Measurements from ENCODE around the gene TEX52.

Gene TEX52

DNA sequence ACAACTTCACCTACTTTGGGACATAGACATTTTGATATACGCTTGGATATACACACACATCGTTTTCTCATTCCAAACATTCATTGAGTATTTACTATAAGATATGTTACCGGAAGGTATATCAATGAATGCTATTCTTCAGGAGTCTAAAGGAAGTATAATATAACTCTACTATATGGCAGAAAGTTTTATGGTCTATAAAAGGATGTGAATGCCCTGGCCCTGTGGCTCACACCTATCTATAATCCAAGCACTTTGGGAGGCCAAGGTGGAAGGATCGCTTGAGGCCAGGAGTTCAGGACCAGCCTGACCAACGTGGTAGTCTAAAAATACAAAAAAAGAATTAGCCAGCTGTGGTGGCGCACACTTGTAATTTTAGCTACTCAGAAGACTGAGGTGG is 27.6 kb downstream of the TEX52 start:
- DNase-seq (ENCODE audit: low spot score), result no peak

DNA sequence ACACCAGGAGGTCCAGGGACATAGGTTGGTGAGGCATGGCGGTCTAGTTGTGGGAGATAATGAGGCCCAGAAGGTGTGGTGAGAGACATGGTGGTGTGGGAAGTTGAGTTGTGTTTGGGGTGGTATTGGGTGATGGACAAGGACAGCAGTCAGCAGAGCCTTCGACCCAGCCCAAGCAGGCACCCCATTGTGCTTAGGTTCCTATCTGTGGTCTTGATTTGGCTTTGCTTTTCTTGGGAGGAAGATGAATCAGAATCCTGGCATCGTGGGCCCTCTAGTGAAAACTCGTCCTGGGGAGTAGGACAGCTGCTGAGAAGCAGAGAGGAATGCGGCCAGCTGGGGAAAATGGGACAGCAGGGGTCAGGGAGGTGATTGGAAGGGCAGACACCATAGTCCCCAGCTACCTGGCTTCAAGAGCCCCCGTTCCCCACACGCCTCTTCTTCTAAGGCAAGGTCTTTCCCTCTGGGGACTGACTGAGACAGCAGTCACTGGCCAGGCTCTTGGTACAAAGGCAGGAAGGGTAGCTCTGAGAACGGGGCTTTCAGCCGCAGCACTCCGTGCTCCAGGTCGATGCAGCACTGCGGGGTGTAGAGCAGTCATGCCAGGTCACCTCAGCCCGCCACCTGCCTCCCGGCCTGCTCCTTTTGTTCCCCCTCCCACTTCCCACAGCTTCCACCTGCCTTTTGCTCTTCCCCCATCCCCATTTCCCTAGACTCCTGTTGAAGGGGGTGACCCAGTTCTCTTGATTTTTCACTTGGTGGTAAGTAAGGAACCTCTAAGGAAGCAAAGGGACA is 29.9 kb downstream of the TEX52 start:
- no peak for DNase-seq (ENCODE audit: low spot score)

DNA sequence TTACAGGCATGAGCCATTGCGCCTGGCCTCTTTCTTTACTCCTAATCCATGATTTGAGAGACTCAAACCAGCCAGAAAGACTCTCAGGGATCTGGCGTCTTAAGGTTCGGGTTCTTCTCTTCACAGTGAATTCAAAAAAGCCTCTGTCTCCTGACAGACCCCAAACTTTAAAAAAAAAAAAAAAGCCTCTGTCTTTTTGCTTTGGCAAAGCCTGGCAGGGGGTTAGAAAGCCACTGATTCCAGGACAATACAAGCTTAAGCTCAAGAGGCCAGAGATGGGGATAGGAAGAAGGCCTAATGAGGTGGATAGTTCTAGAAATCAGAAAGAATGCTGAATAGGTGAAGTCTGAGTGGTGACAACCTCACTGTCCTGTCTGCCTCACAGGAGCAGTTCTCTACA is 30.8 kb downstream of the TEX52 start:
- no peak for DNase-seq (ENCODE audit: low spot score)

DNA sequence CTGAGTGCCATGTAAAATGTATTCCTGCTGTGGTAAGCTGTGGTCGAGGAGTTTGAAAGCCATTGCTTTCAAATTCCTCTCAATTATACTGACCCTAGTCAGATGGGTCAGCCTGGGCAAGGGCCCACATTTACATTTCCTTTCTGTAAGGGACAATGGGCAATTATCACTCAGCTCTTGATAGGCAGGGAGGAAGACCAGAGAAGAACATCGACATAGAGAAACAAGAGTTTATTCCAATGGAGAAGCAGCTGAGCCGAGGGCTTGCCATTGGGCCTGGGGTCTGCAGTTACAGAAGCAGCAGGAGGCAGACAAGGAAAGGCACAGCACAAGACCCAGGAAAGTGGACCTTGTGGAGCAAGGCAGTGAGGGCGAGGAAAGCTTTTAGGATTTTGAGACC is 31.7 kb downstream of the TEX52 start:
- DNase-seq (ENCODE audit: low spot score), result no peak

DNA sequence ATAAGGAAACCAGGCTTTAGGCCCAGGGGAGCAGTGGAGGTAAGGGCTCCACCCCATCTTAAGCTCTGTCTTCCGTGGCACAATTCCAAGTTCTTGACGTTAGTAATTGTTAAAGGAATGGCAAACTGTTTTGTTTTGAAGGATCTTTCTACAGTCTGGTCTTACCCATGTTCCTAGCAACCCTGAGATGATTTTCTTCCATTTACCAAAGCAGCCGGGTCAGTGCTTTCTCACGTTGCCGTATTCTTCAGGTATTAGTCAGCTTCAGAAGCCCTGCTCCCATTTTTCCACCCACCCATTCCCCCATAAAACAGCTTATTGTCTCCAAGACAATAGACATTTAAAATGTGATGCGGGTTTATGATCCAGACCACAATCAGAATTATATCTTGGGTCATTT is 32.3 kb downstream of the TEX52 start:
- no peak for DNase-seq (ENCODE audit: low spot score)

DNA sequence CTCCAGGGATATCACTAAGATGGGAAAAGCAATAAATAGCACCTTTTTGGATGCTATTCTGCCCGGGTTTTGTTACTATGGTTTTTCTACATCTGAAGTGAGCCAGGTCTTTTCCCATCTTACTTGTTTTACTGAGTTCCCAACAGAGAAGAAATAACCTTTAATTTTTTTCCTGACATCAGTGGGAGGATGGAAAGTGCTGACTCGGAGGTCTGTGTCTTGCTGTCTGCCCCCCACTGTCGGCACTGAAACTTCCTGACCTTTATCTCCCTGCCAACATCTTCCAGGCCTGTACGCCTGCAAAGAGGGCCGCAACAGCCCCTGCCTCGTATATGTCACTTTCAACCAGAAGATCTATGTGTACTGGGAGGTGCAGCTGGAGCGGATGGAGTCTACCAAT is 33.4 kb downstream of the TEX52 start:
- DNase-seq (ENCODE audit: low spot score), result no peak

DNA sequence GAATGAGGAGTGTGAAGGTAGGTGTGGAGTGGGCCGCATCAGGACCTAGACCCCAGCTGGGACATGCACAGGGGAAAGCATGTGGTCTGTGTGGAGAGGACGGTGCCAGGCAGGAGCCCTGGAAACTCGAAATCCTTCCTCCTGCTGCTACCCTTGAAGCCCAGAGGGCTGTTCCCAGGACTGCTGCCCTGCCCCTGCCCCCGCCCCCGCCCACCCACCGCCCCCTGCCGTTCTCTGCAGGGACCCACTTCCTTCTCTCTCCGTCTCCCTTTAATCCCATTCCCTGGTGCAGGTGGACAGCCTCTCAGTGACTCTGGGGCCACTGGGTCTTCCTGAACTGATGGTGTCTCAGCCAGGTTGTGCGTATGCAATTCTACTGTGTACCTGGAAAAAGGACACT is 36.4 kb downstream of the TEX52 start:
- no peak for DNase-seq (ENCODE audit: low spot score)

DNA sequence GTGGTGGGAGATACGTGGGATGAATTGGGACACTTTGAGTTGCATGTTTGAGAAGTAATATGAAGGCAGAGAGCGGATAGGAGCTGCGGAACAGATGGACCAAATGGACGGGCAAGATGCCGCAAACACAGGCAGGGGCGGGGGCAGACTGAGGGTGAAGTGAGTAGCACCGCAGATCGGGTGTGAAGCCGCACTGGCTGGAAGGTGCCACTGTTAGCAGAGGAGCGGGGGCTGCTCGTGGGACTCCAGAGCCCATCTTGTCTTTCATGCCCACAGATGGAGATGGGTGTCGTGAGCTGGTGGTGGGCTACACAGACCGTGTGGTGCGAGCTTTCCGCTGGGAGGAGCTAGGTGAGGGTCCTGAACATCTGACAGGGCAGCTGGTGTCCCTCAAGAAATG is 37.0 kb downstream of the TEX52 start:
- no peak for DNase-seq (ENCODE audit: low spot score)

DNA sequence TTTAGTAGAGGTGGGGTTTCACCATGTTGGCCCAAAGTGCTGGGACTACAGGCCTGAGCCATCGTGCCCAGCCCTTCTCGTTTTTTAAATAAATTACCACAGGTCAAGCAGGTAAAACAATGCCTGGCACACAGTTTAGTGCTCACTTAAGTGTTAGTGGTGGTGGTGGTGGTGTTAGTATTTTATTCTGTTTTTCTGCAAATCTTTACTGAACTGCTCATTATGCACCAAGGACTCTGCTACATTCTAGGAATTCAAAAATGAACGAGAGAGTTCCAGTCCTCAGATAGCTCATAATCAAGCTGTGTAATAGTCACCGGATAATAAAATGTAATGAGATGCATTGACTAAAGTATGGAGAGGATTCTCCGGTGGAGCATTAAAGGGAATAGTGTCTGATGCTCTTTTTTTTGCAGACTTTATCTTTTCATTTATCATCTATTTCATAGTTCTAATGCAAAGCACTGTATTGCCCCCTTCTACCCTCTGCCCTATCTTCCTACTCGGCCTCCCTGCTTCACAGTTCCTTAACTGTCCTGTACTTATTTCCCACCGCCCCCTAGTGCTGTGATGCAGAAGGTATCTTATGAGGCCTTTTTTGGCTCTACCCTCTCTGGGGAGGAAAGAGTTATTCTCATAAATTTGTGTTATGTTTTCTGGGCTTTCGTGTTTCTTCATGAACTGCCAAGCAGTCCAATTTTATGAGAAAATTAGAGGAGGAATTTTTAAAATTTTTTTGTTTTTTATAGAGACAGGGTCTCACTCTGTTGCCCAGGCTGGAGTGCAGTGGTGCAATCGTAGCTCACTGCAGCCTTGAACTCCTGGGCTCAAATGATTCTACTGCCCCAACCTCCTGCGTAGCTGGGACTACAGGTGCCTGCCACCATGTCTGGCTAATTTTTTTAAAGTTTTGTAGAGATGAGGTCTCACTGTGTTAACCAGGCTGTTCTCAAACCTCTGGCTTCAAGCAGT is 43.3 kb downstream of the TEX52 start:
- peak; percentile 68 for DNase-seq (ENCODE audit: low spot score)

DNA sequence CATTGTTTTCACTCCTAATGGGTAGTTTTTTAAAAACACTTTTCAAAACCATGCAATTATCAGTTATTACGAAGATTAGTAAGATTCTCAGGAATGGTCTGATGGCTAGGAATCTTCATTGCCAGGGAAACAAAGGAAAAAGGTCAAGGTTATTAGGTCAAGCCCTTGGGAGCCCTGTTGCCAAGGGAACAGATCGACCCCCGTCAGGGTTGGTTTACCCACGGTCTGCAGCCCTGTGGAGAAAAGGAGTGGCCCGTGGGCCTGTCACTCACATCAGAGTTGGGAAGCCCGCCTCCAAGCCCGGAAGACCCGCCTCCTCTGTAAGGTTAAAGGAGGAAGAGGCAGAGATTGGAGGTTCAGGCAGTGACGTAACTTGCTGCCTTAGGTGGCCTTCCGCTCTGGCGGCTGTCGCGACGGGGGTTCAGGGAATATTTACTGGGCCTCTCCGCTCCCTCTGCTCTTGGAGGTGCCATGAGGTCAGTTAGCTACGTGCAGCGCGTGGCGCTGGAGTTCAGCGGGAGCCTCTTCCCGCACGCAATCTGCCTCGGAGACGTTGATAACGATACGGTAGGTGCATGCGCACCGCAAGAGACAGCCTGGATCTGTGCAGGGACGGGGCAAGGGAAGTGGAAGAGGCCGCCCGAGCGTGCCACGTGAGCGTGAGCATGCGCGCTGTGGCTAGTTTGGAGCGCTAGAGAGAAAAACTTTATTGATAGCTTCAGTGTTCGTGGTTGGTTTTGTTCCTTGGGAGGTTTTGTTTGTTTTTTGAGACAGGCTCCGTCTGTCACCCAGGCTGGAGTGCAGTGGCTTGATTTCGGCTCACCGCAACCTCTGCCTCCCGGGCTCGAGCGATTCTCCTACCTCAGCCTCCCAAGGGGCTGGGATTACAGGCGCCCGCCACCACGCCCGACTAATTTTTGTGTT is 44.3 kb downstream of the TEX52 start, which contains the start of gene ITFG2:
Gene ITFG2 (plus strand): TSS at position 379 of the 924 bp plus-strand sequence. CDS start 93 bp downstream, at position 472.
- peak; percentile 95 for DNase-seq (ENCODE audit: low spot score)

DNA sequence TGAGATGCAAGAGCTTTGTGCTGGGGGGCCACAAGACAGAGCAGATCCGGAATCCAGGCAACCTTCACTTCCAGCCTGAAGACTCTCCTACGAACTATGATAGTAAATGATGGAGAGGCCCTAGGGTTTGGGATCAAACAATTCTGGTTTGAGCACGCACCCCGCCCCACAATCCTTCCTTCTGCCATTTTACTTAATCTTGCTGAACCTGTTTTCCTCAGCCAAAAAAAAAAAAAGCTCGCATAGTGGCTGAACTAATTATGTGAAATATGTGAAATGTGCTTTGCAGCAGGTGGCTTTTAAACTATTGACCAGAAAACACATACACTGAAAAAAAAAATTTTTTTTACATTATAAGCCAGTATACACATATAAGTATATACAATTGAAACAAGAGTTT is 45.0 kb downstream of the TEX52 start:
- no peak for DNase-seq (ENCODE audit: low spot score)

DNA sequence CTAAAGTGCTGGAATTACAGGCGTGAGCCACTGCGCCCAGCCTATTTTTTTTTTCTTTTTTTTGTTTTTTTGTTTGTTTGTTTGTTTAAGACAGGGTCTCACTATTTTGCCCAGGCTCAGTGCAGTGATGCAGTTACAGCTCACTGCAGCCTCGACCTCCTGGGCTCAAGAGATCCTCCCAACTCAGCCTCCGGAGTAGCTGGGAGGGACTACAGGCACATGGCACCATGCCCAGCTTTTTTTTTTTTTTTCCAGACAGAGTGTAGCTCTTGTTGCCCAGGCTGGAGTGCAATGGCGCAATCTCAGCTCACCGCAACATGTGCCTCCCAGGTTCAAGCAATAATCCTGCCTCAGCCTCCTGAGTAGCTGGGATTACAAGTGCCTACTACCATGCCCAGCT is 50.1 kb downstream of the TEX52 start:
- no peak for DNase-seq (ENCODE audit: low spot score)

DNA sequence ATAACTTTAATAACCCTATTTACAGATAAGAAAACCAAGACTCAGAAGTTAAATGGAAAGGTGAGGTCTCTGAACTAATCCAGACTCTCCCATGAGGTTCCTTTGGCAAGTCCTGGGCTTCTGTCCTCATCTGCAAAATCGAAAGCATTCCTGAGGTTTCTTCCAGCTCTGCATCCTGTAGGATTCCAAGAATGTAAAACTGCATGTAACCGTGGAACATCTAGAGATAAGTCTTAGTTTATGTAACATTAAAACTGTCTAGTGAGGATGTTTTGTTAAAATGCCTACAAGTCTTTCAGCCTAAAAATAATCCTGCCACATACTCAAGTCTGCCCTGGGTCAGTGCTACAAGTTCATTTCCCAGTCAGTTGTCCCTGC is 51.7 kb downstream of the TEX52 start:
- DNase-seq (ENCODE audit: low spot score), result no peak

DNA sequence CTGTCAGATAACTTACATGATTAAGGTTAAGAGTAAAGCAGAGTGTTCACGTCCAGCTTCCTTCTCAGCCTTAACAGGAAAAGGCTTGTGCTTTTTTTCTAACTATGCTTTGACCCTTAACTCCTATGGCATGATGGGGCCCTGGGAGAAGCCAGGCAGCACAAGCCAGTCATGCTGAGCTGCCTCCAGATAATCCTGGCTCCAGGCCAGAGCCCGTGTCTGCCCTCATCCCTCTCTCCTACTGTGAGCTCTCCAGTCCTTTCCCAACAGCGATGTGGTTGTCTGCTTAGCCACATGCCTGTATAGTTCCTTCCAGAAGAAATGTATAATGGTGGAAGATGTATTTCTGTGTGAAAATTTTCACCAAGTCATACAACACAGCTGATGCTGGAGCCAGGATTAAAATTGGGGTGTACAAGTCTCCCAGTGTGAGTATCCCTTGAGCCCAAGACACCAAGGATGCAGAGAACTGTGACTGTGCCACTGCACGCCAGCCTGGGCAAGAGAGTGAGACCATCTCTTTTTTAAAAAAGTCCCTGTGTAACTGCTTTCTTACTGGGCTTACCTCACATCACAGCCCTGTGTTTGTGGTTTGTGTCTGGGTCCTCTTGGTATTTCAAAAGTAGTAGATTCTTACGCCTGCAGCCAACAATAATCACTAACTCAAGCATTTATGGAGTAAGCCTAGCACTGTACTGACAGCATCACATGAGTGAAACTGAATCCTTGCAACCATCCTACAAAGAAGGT is 52.3 kb downstream of the TEX52 start:
- no peak for DNase-seq (ENCODE audit: low spot score)

DNA sequence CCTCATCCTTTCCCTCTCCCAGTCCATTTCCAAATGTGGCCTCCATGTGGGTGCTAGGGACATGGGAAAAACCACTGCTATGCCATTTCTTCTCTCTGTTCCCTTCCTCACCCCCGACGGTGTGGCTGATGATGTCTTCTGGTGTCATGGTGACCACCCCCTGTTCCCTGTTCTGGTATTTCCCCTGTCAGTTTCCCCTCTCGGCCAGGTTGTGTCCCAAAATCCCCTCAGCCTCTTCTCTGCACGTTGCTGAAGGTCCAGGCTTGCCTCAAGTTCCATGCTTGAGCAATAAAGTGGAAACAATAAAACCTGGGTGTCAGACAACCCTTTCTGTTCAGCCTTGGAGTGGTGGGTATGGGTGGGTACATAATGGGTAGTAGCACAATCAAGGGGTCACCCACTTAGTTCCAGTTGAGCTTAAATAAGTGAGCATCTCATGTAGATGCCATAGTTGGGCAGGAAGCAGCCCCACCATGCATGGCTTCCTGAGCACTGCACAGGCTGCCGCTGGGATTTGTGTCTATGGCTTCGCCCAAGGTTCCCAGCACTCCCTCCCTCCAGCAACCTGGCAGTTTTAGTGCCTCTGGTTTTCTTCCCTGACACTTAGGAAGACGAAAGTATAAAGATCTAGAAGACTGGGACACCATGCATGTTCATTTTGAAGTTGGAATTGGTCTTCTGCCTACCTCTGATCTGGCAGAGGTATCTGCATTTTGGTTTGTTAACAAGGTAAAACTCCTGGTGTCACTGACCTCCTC is 53.0 kb downstream of the TEX52 start:
- no peak for DNase-seq (ENCODE audit: low spot score)

DNA sequence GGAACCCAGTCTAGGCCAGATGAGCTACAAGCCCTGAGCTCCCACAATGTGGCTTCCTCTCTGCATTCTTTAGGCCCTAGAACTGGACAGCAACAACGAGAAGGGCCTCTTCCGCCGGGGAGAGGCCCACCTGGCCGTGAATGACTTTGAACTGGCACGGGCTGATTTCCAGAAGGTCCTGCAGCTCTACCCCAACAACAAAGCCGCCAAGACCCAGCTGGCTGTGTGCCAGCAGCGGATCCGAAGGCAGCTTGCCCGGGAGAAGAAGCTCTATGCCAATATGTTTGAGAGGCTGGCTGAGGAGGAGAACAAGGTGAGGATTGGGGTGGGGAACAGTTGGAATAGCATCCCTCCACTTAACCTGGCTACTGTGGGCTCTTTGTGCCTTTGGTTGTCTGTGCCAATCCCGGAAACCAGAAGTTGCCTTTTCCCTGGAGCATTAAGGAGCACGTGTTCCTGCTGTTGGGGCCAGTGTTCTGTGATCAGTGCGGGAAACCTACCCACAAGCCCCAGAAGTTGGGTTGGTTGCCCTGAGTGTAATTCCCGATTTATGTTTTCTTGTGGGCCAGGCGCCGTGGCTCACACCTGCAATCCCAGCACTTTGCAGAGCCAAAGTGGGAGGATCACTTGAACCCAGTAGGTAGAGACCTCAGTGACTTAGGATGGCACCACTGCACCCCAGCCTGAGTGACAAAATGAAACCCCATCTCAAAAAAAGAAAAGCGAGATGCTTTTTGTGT is 55.6 kb downstream of the TEX52 start:
- DNase-seq (ENCODE audit: low spot score), result no peak

DNA sequence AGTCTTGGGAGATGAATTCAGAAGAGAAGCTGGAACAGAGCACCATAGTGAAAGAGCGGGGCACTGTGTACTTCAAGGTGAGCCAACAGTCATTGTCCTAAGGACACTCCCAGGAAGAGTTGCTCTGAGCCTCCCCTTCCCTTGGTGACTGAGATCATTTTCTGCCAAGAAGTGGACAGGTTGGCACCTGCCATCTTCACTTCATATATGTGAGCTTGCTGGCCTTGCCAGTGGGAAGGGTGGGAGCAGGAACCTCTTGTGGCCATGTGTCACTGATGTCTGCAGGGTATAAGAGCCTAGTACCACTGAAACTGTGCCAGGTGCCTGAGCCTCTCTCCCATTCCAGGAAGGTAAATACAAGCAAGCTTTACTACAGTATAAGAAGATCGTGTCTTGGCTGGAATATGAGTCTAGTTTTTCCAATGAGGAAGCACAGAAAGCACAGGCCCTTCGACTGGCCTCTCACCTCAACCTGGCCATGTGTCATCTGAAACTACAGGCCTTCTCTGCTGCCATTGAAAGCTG is 56.7 kb downstream of the TEX52 start:
- DNase-seq (ENCODE audit: low spot score), result no peak

Data from hematopoietic multipotent progenitor cell treated with erythropoietin and hydrocortisone succinate and interleukin-3 and kit ligand, for 17 days (in vitro differentiated cells).